ENCODE results near the gene ZNF341. TPM values are rescaled to one million over a fixed set of nuclear protein-coding genes. Genes with fewer than 3 reads are reported as not detected.
"Not testable (repeated sequence)": the region's sequence is repeated elsewhere in the genome, so short reads cannot be mapped to it uniquely, and the experiment has no call there.

The ZNF341 gene
- total and polyA plus RNA-seq, 3 donors from 2014 or later, result 5.5 to 8.7 (median 7.0) TPM

DNA sequence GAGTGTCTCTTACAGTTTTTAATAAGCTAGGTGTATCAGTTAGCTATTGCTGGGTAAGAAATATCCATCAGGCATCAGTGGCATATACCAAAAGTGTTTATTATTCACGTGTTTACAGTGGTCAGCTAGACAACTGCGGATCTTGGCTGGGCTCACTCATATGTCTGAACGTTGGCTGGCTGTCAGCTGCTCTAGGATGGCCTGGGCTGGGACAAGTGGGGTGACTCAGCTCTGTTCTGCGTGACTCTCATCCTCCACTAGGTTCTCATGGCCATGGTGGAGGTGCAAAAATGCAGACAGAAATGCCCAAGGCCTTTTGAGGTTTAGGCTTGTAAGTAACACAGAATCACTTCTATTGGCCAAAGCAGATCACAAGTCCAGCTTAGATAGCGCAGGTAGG lies 22.0 kb downstream of the ZNF341 start:
- no peak overlapping the region for H3K27ac ChIP-seq
- H3K36me3 ChIP-seq (ENCODE audit: low read depth, missing control alignments), result no peaks in the 10 kb centered on the region
- no peaks in the 10 kb centered on the region for H3K27me3 ChIP-seq
- no peaks in the 10 kb centered on the region for H3K4me1 ChIP-seq
- DNase-seq, result no peak
- intact Hi-C loops (cut with DNase I; ENCODE audit: low total_unique reads), result no loop called here
- TF ChIP-seq, protein P1, sequence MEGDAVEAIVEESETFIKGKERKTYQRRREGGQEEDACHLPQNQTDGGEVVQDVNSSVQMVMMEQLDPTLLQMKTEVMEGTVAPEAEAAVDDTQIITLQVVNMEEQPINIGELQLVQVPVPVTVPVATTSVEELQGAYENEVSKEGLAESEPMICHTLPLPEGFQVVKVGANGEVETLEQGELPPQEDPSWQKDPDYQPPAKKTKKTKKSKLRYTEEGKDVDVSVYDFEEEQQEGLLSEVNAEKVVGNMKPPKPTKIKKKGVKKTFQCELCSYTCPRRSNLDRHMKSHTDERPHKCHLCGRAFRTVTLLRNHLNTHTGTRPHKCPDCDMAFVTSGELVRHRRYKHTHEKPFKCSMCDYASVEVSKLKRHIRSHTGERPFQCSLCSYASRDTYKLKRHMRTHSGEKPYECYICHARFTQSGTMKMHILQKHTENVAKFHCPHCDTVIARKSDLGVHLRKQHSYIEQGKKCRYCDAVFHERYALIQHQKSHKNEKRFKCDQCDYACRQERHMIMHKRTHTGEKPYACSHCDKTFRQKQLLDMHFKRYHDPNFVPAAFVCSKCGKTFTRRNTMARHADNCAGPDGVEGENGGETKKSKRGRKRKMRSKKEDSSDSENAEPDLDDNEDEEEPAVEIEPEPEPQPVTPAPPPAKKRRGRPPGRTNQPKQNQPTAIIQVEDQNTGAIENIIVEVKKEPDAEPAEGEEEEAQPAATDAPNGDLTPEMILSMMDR (IDR thresholded peaks at IDR 0.05), result no peak
- no peak for TF ChIP-seq POLR2A (IDR thresholded peaks at IDR 0.05)
- 90 to 91% methylated on average over 5 of the region's 5 CpGs for WGBS, 2 donors
- H3K4me3 ChIP-seq, result no peak overlapping the region
- no peaks in the 10 kb centered on the region for H3K9me3 ChIP-seq

DNA sequence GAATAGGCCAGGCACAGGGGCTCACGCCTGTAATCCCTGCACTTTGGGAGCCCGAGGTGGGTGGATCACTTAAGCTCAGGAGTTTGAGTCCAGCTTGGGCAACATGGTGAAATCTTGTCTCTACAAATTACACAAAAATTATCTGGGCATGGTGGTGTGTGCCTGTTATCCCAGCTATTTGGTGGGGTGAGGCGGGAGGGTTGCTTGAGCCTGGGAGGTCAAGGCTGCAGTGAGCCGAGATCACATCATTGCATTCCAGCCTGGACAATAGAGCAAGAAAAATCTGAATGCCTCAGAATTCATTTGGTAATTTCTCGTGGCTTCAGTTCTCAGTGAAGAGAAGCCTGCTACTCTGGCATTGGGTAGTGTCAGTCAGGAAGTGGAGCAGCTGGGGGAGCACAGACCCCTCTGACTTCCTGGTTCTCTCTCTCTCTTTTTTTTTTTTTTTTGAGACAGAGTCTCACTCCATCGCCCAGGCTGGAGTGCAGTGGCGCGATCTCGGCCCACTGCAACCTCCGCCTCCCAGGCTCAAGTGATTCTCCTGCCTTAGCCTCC lies 24.2 kb downstream of the ZNF341 start:
- DNase-seq; H3K27me3 ChIP-seq; H3K36me3 ChIP-seq (ENCODE audit: low read depth, missing control alignments); H3K9me3 ChIP-seq; H3K4me3 ChIP-seq; H3K27ac ChIP-seq; intact Hi-C loops (cut with DNase I; ENCODE audit: low total_unique reads); H3K4me1 ChIP-seq: not testable (repeated sequence)
- 79 to 87% methylated on average over 10 of the region's 10 CpGs for WGBS, 2 donors

DNA sequence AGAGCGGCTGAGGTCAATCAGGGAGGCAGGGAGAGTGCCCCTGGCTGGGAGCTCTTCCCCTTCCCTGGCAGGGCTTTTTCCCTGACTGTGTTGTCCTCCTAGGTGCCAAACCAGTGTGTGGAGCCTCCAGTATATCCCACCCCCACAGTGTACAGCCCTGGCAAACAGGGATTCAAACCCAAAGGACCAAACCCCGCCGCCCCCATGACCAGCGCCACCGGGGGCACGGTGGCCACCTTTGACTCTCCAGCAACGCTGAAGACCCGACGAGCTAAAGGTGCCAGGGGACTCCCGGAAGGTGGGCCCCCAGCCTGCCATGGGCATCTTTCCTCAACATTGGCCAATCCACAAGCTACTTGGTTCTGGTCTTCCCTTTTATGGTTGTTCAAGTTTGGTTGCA lies 25.2 kb downstream of the ZNF341 start:
- Histone ChIP-seq H3K9me3 (no peaks in the 10 kb centered on the region), H3K36me3 (ENCODE audit: low read depth, missing control alignments) (no peaks in the 10 kb centered on the region), H3K4me1 (no peaks in the 10 kb centered on the region), H3K27ac (no peak overlapping the region), H3K27me3 (no peaks in the 10 kb centered on the region), H3K4me3 (no peak overlapping the region)
- no peak for TF ChIP-seq POLR2A (IDR thresholded peaks at IDR 0.05)
- TF ChIP-seq, protein P1 (IDR thresholded peaks at IDR 0.05), result no peak
- intact Hi-C loops (cut with DNase I; ENCODE audit: low total_unique reads), result no loop called here
- 98 to 99% methylated on average over 10 of the region's 10 CpGs for WGBS, 2 donors
- DNase-seq, result no peak

DNA sequence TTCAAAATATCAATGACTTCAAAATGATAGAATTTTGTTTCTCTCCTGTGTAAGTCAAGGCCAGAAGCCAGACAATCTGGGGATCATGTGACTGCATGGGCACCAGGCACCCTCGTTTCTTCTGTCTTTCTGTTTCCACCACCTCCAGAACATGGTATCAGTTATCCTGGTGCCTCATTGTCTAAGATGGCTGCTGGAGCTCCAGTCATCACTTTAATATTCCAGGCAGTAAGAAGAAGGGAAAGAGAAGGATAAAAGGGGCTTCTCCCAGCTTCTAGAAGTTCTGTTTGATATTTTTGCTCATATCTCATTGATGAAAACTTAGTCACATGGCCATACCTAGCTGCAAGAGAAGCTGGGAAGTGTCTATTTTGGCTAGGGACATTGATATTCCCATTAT lies 25.7 kb downstream of the ZNF341 start:
- Histone ChIP-seq H3K36me3 (ENCODE audit: low read depth, missing control alignments) (no peaks in the 10 kb centered on the region), H3K27ac (no peak overlapping the region)

DNA sequence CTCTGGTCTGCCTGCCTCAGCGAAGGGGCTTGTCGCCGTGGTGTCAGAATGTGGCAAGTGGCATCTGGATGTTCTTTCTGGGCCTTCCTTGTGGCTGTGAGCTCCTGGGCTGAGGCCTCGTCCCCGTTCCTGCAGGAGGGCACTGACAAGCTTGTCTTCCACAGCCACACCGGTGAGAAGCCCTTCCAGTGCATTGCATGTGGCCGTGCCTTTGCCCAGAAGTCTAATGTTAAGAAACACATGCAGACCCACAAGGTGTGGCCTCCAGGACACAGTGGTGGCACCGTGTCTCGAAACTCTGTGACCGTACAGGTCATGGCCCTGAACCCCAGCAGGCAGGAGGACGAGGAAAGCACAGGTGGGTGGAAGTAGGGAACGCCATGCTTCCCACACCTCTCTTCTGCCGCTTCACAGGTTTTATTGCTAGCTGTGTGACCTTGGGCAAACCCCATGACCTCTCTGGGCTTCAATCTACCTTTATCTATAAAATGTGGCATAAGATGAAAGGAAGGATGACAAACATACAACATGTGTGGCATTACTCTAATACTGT lies 30.0 kb downstream of the ZNF341 start:
- no peak for DNase-seq
- Histone ChIP-seq H3K27me3 (no peaks in the 10 kb centered on the region), H3K36me3 (ENCODE audit: low read depth, missing control alignments) (no peaks in the 10 kb centered on the region), H3K4me3 (no peak overlapping the region), H3K27ac (no peak overlapping the region), H3K4me1 (no peaks in the 10 kb centered on the region), H3K9me3 (no peaks in the 10 kb centered on the region)
- TF ChIP-seq, protein P1 (IDR thresholded peaks at IDR 0.05), result no peak
- no peak for TF ChIP-seq POLR2A (IDR thresholded peaks at IDR 0.05)
- 96 to 100% methylated on average over 8 to 13 of the region's 13 CpGs for WGBS, 2 donors
- intact Hi-C loops (cut with DNase I; ENCODE audit: low total_unique reads), result no loop called here

More for the DNA sequence above, 25.7 kb downstream of the ZNF341 start:
- TF ChIP-seq, protein P1 (IDR thresholded peaks at IDR 0.05), result no peak
- no peak for TF ChIP-seq POLR2A (IDR thresholded peaks at IDR 0.05)
- no peak for DNase-seq
- H3K4me3 ChIP-seq, result no peak overlapping the region
- WGBS, 2 donors, result 79 to 83% methylated on average over 1 of the region's 1 CpG
- no peaks in the 10 kb centered on the region for H3K9me3 ChIP-seq
- intact Hi-C loops (cut with DNase I; ENCODE audit: low total_unique reads), result no loop called here
- no peaks in the 10 kb centered on the region for H3K4me1 ChIP-seq
- H3K27me3 ChIP-seq, result no peaks in the 10 kb centered on the region
